Measurements from ENCODE around the gene SLC7A7.

GRCh38 chr14:22780105-22780679 lies 35.0 kb downstream of the SLC7A7 start:
- TF ChIP-seq EZH2phosphoT487 (IDR thresholded peaks at IDR 0.05; ENCODE audit: insufficient read depth, low read depth) (no peak), EZH2 (IDR thresholded peaks at IDR 0.05; ENCODE audit: insufficient read depth, poor library complexity, severe bottlenecking) (no peak)

All from GM23248 (cell line).